Liver (tissue), 3 donors: Measurements from ENCODE around the gene NASP.

Experiments used
- EGR1 ChIP-seq, 2 donors: IDR thresholded peaks; 2 replicates each; pipeline ENCODE4 v1.6.1; 2016 to 2018; ENCODE audit warnings: antibody characterized with exemption in 2 of 2, low read depth in 2 of 2
- FOXA1 ChIP-seq: IDR thresholded peaks from 2 replicates; pipeline ENCODE4 v1.6.1; 2016; ENCODE audit warnings: antibody characterized with exemption
- GABPA ChIP-seq, 2 donors: IDR thresholded peaks in 1 of 2; conservative IDR thresholded peaks in 1 of 2; 2 replicates each; pipeline ENCODE4 v1.6.1; 2016; ENCODE audit warnings: antibody characterized with exemption in 2 of 2, mild to moderate bottlenecking in 1 of 2, moderate library complexity in 1 of 2
- HNF4G ChIP-seq: IDR thresholded peaks from 2 replicates; pipeline ENCODE4 v1.6.1; 2016; ENCODE audit warnings: antibody characterized with exemption
- RAD21 ChIP-seq, 2 donors: IDR thresholded peaks; 2 replicates each; pipeline ENCODE4 v1.6.1; 2016; ENCODE audit warnings: antibody characterized with exemption in 2 of 2, mild to moderate bottlenecking in 2 of 2
- SP1 ChIP-seq: IDR thresholded peaks from 2 replicates; pipeline ENCODE4 v1.6.1; 2018; ENCODE audit warnings: antibody characterized with exemption, mild to moderate bottlenecking
- TAF1 ChIP-seq: conservative IDR thresholded peaks from 2 replicates; pipeline ENCODE4 v1.6.1; 2016; ENCODE audit warnings: antibody characterized with exemption, mild to moderate bottlenecking
- YY1 ChIP-seq: IDR thresholded peaks from 2 replicates; pipeline ENCODE4 v1.6.1; 2016; ENCODE audit warnings: antibody characterized with exemption, mild to moderate bottlenecking
- TF ChIP-seq, protein P1 (sequence below): IDR thresholded peaks from 2 replicates; pipeline ENCODE4 v1.6.1; 2016; ENCODE audit warnings: antibody characterized with exemption, mild to moderate bottlenecking
- TF ChIP-seq, protein P2 (sequence below): fragments of 150-350 bp; IDR thresholded peaks from 2 replicates; pipeline ENCODE4 v1.5.1; 2017; ENCODE audit warnings: improper control_type of control experiment, low read depth, low read length; ENCODE audit not compliant: missing input control
- TF ChIP-seq, protein P3 (sequence below): IDR thresholded peaks from 2 replicates; pipeline ENCODE4 v1.6.1; 2016; ENCODE audit warnings: antibody characterized with exemption
- TF ChIP-seq, protein P4 (sequence below): IDR thresholded peaks from 2 replicates; pipeline ENCODE4 v1.6.1; 2016; ENCODE audit warnings: antibody characterized with exemption
- TF ChIP-seq, protein P5 (sequence below): IDR thresholded peaks from 2 replicates; pipeline ENCODE4 v1.6.1; 2016; ENCODE audit warnings: antibody characterized with exemption
- donor health status: healthy.
- donor health status: healthy.

DNA sequence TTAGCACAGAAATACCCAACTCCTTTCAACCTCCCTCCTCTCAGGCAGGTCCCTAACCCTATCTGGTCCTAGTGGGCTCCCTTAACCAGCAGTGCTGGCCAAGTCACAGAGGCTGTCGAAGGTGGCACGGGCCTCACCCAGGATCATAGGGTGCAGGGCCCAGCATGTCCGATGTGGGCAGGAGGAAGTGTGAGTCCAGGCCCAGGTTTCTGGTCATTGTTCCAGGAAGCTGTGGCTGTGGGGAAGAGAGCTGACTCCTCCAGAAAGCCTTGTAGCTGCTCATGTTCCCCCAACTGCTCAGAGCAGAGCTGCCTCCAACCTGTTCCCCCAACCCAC is 37.6 kb downstream of the NASP start:
- TF ChIP-seq, protein P1, sequence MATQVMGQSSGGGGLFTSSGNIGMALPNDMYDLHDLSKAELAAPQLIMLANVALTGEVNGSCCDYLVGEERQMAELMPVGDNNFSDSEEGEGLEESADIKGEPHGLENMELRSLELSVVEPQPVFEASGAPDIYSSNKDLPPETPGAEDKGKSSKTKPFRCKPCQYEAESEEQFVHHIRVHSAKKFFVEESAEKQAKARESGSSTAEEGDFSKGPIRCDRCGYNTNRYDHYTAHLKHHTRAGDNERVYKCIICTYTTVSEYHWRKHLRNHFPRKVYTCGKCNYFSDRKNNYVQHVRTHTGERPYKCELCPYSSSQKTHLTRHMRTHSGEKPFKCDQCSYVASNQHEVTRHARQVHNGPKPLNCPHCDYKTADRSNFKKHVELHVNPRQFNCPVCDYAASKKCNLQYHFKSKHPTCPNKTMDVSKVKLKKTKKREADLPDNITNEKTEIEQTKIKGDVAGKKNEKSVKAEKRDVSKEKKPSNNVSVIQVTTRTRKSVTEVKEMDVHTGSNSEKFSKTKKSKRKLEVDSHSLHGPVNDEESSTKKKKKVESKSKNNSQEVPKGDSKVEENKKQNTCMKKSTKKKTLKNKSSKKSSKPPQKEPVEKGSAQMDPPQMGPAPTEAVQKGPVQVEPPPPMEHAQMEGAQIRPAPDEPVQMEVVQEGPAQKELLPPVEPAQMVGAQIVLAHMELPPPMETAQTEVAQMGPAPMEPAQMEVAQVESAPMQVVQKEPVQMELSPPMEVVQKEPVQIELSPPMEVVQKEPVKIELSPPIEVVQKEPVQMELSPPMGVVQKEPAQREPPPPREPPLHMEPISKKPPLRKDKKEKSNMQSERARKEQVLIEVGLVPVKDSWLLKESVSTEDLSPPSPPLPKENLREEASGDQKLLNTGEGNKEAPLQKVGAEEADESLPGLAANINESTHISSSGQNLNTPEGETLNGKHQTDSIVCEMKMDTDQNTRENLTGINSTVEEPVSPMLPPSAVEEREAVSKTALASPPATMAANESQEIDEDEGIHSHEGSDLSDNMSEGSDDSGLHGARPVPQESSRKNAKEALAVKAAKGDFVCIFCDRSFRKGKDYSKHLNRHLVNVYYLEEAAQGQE, result no peak
- no peak for TF ChIP-seq YY1
- TF ChIP-seq, protein P2, sequence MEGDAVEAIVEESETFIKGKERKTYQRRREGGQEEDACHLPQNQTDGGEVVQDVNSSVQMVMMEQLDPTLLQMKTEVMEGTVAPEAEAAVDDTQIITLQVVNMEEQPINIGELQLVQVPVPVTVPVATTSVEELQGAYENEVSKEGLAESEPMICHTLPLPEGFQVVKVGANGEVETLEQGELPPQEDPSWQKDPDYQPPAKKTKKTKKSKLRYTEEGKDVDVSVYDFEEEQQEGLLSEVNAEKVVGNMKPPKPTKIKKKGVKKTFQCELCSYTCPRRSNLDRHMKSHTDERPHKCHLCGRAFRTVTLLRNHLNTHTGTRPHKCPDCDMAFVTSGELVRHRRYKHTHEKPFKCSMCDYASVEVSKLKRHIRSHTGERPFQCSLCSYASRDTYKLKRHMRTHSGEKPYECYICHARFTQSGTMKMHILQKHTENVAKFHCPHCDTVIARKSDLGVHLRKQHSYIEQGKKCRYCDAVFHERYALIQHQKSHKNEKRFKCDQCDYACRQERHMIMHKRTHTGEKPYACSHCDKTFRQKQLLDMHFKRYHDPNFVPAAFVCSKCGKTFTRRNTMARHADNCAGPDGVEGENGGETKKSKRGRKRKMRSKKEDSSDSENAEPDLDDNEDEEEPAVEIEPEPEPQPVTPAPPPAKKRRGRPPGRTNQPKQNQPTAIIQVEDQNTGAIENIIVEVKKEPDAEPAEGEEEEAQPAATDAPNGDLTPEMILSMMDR, result no peak
- TF ChIP-seq, protein P3, sequence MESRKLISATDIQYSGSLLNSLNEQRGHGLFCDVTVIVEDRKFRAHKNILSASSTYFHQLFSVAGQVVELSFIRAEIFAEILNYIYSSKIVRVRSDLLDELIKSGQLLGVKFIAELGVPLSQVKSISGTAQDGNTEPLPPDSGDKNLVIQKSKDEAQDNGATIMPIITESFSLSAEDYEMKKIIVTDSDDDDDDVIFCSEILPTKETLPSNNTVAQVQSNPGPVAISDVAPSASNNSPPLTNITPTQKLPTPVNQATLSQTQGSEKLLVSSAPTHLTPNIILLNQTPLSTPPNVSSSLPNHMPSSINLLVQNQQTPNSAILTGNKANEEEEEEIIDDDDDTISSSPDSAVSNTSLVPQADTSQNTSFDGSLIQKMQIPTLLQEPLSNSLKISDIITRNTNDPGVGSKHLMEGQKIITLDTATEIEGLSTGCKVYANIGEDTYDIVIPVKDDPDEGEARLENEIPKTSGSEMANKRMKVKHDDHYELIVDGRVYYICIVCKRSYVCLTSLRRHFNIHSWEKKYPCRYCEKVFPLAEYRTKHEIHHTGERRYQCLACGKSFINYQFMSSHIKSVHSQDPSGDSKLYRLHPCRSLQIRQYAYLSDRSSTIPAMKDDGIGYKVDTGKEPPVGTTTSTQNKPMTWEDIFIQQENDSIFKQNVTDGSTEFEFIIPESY, result no peak
- no peak for TF ChIP-seq RAD21 (IDR thresholded peaks at IDR 0.05)
- TF ChIP-seq TAF1, result no peak
- TF ChIP-seq FOXA1, result no peak
- no peak for TF ChIP-seq GABPA (IDR thresholded peaks at IDR 0.05 in 1 of 2, conservative IDR thresholded peaks at IDR 0.05 in 1 of 2)
- TF ChIP-seq, protein P4, sequence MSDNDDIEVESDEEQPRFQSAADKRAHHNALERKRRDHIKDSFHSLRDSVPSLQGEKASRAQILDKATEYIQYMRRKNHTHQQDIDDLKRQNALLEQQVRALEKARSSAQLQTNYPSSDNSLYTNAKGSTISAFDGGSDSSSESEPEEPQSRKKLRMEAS, result no peak
- no peak for TF ChIP-seq EGR1 (IDR thresholded peaks at IDR 0.05; ENCODE audit: low read depth in 2 of 2)
- TF ChIP-seq HNF4G, result no peak
- no peak for TF ChIP-seq SP1
- TF ChIP-seq, protein P5, sequence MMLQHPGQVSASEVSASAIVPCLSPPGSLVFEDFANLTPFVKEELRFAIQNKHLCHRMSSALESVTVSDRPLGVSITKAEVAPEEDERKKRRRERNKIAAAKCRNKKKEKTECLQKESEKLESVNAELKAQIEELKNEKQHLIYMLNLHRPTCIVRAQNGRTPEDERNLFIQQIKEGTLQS, result no peak
